B cell (primary cell): Measurements from ENCODE around the gene MCOLN1.

Experiments used
- EZH2 ChIP-seq: IDR thresholded peaks from 2 replicates; pipeline ENCODE4 v1.6.1; 2012; ENCODE audit warnings: borderline replicate concordance, low read depth, mild to moderate bottlenecking, moderate library complexity, low read length; ENCODE audit not compliant: insufficient read depth, poor library complexity, severe bottlenecking
- TF ChIP-seq, protein P1 (sequence below): fragments of 200-600 bp; IDR thresholded peaks from one replicate; pipeline ENCODE4 v1.8.0; 2022; ENCODE audit warnings: antibody characterized with exemption, mild to moderate bottlenecking

DNA sequence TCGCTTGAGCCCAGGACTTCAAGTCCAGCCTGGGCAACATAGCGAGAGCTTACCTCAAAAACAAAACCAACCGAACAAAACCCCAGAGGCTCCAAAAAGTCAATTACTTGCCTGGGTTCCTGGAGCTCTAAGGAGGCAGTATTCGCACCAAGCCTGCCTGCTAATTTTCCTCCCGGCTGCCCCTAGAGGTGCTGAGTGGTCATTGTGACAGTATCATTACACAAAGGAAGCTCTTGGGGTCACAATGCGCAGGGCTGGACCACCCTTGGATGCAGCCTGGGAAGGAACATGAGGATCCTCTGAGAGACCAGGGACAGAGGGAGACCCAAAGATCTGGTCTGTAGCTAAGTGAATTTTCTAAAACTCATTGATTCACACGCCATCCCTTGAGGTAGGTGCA, 25.1 kb upstream of the MCOLN1 start:
- TF ChIP-seq, protein P1, sequence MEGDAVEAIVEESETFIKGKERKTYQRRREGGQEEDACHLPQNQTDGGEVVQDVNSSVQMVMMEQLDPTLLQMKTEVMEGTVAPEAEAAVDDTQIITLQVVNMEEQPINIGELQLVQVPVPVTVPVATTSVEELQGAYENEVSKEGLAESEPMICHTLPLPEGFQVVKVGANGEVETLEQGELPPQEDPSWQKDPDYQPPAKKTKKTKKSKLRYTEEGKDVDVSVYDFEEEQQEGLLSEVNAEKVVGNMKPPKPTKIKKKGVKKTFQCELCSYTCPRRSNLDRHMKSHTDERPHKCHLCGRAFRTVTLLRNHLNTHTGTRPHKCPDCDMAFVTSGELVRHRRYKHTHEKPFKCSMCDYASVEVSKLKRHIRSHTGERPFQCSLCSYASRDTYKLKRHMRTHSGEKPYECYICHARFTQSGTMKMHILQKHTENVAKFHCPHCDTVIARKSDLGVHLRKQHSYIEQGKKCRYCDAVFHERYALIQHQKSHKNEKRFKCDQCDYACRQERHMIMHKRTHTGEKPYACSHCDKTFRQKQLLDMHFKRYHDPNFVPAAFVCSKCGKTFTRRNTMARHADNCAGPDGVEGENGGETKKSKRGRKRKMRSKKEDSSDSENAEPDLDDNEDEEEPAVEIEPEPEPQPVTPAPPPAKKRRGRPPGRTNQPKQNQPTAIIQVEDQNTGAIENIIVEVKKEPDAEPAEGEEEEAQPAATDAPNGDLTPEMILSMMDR, result peak; percentile 40
- no peak for TF ChIP-seq EZH2
